ENCODE measurements around the gene YPEL5.
"Not testable (repeated sequence)": the region's sequence is repeated elsewhere in the genome, so short reads cannot be mapped to it uniquely, and the experiment has no call there.

Gene YPEL5

DNA sequence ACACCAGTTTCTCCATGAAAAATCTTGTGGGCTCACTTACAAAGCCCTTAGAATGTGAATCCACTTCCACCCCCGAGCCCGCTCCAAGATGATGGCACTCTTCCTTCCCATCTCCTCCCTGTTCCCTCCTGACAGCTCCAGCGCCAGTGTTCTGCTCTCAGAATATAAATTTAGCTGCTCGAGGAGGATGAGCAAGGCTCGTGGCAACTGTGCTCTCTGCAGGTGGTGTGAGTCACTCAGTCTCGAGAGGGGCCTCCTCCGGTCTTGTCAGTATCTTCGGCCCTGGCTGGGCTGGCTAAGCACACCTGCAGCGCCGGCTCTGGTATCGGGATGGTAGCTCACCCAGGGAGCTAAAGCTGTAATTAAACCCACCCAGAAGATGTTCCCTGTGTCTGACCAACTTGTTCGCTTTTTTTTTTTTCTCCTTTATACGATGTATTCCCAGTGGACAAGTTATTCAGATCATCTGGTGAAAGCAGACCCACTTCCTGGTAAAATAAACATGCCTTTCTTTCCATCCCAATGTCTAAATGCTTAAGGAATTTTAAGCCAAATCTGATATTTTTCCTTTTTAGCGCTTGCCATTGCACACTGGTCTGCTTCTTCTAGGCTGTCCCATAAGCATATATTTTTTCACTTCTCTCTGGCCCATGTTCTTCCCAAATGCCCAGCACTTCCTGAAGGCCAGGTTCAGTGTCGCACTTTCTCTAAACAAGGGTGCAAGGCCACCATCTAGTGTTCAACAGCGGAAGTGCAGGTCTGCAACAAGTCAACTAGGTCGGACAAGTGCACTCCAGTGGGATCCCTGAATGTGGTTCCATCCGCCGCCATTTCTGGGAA lies 31.4 kb upstream of the YPEL5 start:
- peaks cover 5% of the 10 kb centered on the region for H3K27me3 Mint-ChIP-seq (ENCODE audit: low read depth)
- no peak overlapping the region for H3K27ac Mint-ChIP-seq
- no peaks in the 10 kb centered on the region for H3K9me3 Mint-ChIP-seq
- H3K4me1 Mint-ChIP-seq (ENCODE audit: low read depth) = peaks cover 4% of the 10 kb centered on the region
- H3K36me3 Mint-ChIP-seq (ENCODE audit: low read depth) = no peaks in the 10 kb centered on the region
- H3K4me3 Mint-ChIP-seq = no peak overlapping the region

DNA sequence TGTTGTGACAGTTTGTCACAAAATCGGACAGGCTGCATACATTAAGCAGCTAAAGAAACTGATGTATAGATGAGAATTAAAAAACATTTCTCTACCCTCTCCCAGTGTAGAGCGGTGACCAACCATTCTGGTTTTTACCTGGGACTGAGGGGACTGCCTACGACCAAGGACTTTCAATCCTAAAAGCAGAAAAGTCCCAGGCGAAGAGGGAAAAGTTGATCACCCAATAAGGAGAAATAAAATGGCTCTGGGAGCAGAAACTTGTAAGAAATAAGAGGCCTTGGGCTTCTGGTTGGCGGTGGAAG lies 30.9 kb upstream of the YPEL5 start:
- H3K36me3 Mint-ChIP-seq (ENCODE audit: low read depth) = no peaks in the 10 kb centered on the region
- H3K27me3 Mint-ChIP-seq (ENCODE audit: low read depth) = peaks cover 5% of the 10 kb centered on the region
- no peaks in the 10 kb centered on the region for H3K9me3 Mint-ChIP-seq
- H3K27ac Mint-ChIP-seq = no peak overlapping the region
- H3K4me3 Mint-ChIP-seq = no peak overlapping the region
- peaks cover 4% of the 10 kb centered on the region for H3K4me1 Mint-ChIP-seq (ENCODE audit: low read depth)

DNA sequence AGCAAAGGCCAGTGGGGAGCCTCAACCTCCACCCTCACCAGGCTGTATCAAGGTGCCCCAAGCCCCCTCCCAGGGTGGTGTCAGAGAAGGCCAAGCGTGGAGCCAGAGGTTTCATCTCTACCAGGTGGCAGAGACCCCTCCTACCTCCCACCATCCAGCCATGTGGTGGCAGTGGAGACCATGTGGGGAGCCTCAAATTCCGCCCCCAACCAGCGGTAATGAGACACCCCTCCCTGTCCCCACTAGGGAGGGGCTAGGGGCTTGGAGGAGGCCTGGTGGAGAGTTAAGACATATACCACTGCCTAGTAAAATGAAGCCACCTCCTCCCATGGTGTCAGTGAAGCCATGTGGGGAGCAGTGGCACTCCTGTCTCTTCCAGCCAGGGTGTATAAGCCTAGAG lies 24.4 kb upstream of the YPEL5 start:
- H3K36me3 Mint-ChIP-seq (ENCODE audit: low read depth) = no peaks in the 10 kb centered on the region
- H3K4me1 Mint-ChIP-seq (ENCODE audit: low read depth) = peaks cover 1% of the 10 kb centered on the region
- no peak overlapping the region for H3K4me3 Mint-ChIP-seq
- no peaks in the 10 kb centered on the region for H3K9me3 Mint-ChIP-seq
- H3K27ac Mint-ChIP-seq = no peak overlapping the region
- peaks cover 33% of the 10 kb centered on the region for H3K27me3 Mint-ChIP-seq (ENCODE audit: low read depth)

- Mint-ChIP-seq H3K4me1 (ENCODE audit: low read depth) (no peaks in the 10 kb centered on the region), H3K27ac (no peak overlapping the region)
These were observed 19.6 kb upstream of the YPEL5 start for GRCh38 chr2:30127016-30127893.

DNA sequence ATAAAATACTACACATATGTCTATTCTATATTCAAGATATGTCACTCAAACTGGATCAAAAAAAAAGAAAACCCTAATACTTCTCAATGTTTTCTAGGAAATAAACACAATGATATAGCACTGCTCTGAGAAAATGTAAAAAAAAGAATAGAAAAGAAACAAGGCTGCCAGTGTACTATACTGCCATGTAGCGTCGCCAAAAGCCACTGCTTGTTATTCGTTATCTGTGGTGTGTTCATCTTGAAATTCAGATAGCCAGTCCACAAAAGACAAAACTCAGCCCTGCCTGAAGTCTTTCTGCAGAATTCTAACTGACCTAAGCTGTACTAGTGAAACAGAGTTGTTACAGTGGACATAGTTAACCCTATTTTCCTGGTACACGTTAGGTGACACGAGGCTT lies 12.2 kb upstream of the YPEL5 start:
- Mint-ChIP-seq H3K27ac (no peak overlapping the region), H3K36me3 (ENCODE audit: low read depth) (no peaks in the 10 kb centered on the region), H3K9me3 (no peaks in the 10 kb centered on the region), H3K4me3 (no peak overlapping the region), H3K4me1 (ENCODE audit: low read depth) (peaks cover 6% of the 10 kb centered on the region), H3K27me3 (ENCODE audit: low read depth) (peaks cover 19% of the 10 kb centered on the region)

More at GRCh38 chr2:30127016-30127893, 19.6 kb upstream of the YPEL5 start:
- Mint-ChIP-seq H3K27me3 (ENCODE audit: low read depth) (peaks cover 35% of the 10 kb centered on the region), H3K4me3 (no peak overlapping the region), H3K9me3 (no peaks in the 10 kb centered on the region), H3K36me3 (ENCODE audit: low read depth) (no peaks in the 10 kb centered on the region)

DNA sequence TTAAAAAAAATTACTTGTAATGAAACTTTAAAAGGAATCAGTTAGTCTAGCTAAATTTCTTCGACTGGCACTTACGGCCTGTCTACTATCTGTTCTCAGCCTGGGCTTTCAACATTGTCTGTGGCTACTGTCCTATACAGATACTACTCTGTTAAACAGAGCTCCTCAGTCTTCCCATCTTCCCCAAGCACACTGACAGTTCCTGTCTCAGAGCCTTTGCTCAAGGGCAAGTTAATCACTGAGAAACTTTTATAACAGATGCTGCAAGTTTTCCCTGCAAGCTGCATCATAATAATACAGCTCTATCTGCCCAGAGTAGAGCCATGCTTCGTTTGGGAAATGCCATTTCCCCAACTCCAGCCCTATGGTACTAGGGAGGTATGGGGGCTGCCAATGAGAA lies 11.3 kb upstream of the YPEL5 start:
- H3K9me3 Mint-ChIP-seq = no peaks in the 10 kb centered on the region
- no peak overlapping the region for H3K27ac Mint-ChIP-seq
- H3K4me3 Mint-ChIP-seq = no peak overlapping the region
- no peaks in the 10 kb centered on the region for H3K36me3 Mint-ChIP-seq (ENCODE audit: low read depth)
- H3K4me1 Mint-ChIP-seq (ENCODE audit: low read depth) = peaks cover 6% of the 10 kb centered on the region
- peaks cover 19% of the 10 kb centered on the region for H3K27me3 Mint-ChIP-seq (ENCODE audit: low read depth)

DNA sequence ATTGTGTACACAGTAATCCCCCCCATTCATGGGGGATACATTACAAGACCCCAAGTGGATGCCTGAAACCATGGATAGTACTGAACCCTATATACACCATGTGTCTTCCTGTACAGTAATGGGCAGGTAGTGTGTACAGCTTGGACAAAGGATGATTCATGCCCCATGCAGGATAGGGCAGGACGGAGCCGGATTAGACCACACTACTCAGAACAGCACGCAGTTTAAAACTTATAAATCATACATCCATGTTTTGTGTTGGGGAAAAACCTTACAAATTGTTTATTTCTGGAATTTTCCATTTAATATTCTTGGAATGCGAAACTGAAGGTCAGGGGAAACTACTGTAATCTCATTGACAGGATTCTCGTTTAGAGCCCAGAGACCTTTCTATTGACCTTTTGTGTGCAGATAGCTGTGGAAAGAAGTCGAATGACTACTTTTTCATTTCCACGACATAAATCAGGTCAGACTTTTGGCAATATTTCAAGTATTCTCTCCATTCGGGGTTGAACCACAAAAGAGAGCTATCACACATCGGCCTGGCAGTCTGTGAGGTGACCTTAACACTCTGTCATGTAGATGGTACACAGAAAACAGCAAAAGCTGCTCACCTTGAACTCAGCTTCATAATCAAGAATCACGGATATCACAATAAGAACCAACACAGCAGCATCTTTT lies 9.9 kb upstream of the YPEL5 start:
- Mint-ChIP-seq H3K4me3 (no peak overlapping the region), H3K36me3 (ENCODE audit: low read depth) (no peaks in the 10 kb centered on the region), H3K27ac (no peak overlapping the region), H3K9me3 (no peaks in the 10 kb centered on the region), H3K27me3 (ENCODE audit: low read depth) (peaks cover 15% of the 10 kb centered on the region), H3K4me1 (ENCODE audit: low read depth) (peaks cover 6% of the 10 kb centered on the region)

GRCh38 chr2:30139131-30139870 lies 7.5 kb upstream of the YPEL5 start:
- H3K4me1 Mint-ChIP-seq (ENCODE audit: low read depth) = peaks cover 6% of the 10 kb centered on the region
- H3K36me3 Mint-ChIP-seq (ENCODE audit: low read depth) = no peaks in the 10 kb centered on the region
- H3K9me3 Mint-ChIP-seq = no peaks in the 10 kb centered on the region
- peak overlapping the region; percentile 58 for H3K27ac Mint-ChIP-seq
- no peak overlapping the region for H3K4me3 Mint-ChIP-seq
- H3K27me3 Mint-ChIP-seq (ENCODE audit: low read depth) = peaks cover 10% of the 10 kb centered on the region

- H3K36me3 Mint-ChIP-seq (ENCODE audit: low read depth) = no peaks in the 10 kb centered on the region
- H3K9me3 Mint-ChIP-seq = no peaks in the 10 kb centered on the region
- H3K27me3 Mint-ChIP-seq (ENCODE audit: low read depth) = peaks cover 4% of the 10 kb centered on the region
- H3K27ac Mint-ChIP-seq = no peak overlapping the region
- peaks cover 14% of the 10 kb centered on the region for H3K4me1 Mint-ChIP-seq (ENCODE audit: low read depth)
- H3K4me3 Mint-ChIP-seq = no peak overlapping the region
These were observed 5.7 kb upstream of the YPEL5 start for GRCh38 chr2:30141136-30141535.

- peaks cover 25% of the 10 kb centered on the region for H3K4me1 Mint-ChIP-seq (ENCODE audit: low read depth)
- H3K4me3 Mint-ChIP-seq = no peak overlapping the region
- H3K36me3 Mint-ChIP-seq (ENCODE audit: low read depth) = peaks cover 5% of the 10 kb centered on the region
- no peaks in the 10 kb centered on the region for H3K27me3 Mint-ChIP-seq (ENCODE audit: low read depth)
- no peak overlapping the region for H3K27ac Mint-ChIP-seq
- no peaks in the 10 kb centered on the region for H3K9me3 Mint-ChIP-seq
These were observed 2.5 kb upstream of the YPEL5 start for GRCh38 chr2:30144260-30144659.

GRCh38 chr2:30144951-30145350 lies 1.9 kb upstream of the YPEL5 start:
- H3K27ac Mint-ChIP-seq = peak overlapping the region; percentile 49
- H3K4me3 Mint-ChIP-seq; H3K9me3 Mint-ChIP-seq; H3K27me3 Mint-ChIP-seq (ENCODE audit: low read depth); H3K36me3 Mint-ChIP-seq (ENCODE audit: low read depth): not testable (repeated sequence)
- H3K4me1 Mint-ChIP-seq (ENCODE audit: low read depth) = peaks cover 22% of the 10 kb centered on the region

DNA sequence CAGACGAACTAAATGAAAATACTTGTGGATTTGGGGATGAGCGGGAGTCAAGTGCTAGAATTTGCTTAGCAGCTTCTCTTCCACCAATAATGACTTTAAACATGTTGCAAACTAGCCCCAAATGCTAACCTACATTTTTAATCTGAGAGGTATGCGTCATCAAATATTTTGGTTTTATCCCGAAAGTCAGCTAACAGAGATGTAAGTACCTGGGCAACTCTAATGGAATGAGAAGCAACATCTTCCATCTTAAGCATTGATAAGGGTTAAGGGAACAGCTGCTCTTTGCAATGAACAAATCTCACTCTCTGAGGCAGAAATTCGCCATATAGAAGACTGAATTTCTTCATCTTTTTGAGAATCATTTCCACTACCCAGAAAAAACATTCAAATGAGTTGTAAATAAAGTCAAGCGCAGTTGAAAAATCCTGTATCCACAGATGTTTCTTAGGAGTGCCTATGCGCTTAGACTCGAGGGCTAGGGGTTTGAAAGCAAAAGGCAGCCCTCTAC lies 926 bp upstream of the YPEL5 start:
- peak overlapping the region; percentile 86 for H3K4me3 Mint-ChIP-seq
- H3K27ac Mint-ChIP-seq = peak overlapping the region; percentile 99
- H3K27me3 Mint-ChIP-seq (ENCODE audit: low read depth) = no peaks in the 10 kb centered on the region

GRCh38 chr2:30147196-30147714 lies 448 bp downstream of the YPEL5 start:
- Mint-ChIP-seq H3K4me1 (ENCODE audit: low read depth) (peaks cover 31% of the 10 kb centered on the region), H3K9me3 (no peaks in the 10 kb centered on the region), H3K27ac (no peak overlapping the region), H3K27me3 (ENCODE audit: low read depth) (no peaks in the 10 kb centered on the region), H3K4me3 (no peak overlapping the region), H3K36me3 (ENCODE audit: low read depth) (peaks cover 14% of the 10 kb centered on the region)

More for the DNA sequence above, 926 bp upstream of the YPEL5 start:
- Mint-ChIP-seq H3K9me3 (no peaks in the 10 kb centered on the region), H3K4me1 (ENCODE audit: low read depth) (peaks cover 31% of the 10 kb centered on the region), H3K36me3 (ENCODE audit: low read depth) (peaks cover 8% of the 10 kb centered on the region)
